Activated naive CD8-positive, alpha-beta T cell treated with anti-CD3 and anti-CD28 coated beads, Interleukin-2, amount 10 ng/mL, durations not matched to agents 7 days and 5 days (primary cell): ENCODE measurements around the gene ARID1B. TPM values are rescaled to one million over a fixed set of nuclear protein-coding genes. Genes with fewer than 3 reads are reported as not detected.

ENCODE experiments used
- ATAC-seq: fragments of 150-1000 bp; cut with Tn5 transposase; one replicate; pipeline ENCODE4 v1.10.0; 2021; ENCODE audit warnings: low read depth, moderate library complexity
- POLR2A ChIA-PET: fragments of 350-600 bp; sonication (Branson Sonifier 250); formaldehyde crosslinking; loops from one replicate; lab custom pipeline; 2021; ENCODE audit warnings: antibody characterized with exemption; lab: Charles Lee
- DNase-seq: peaks from one replicate; pipeline ENCODE4 v3.0.0; 2021
- H3K27ac Mint-ChIP-seq: one replicate; pipeline ENCODE4 v1.8.0; 2022; ENCODE audit warnings: mild to moderate bottlenecking, mixed read lengths
- H3K27me3 Mint-ChIP-seq: one replicate; pipeline ENCODE4 v1.8.0; 2022; ENCODE audit warnings: mild to moderate bottlenecking, moderate library complexity, mixed read lengths
- H3K36me3 Mint-ChIP-seq: one replicate; pipeline ENCODE4 v1.8.0; 2021; ENCODE audit warnings: mild to moderate bottlenecking, mixed read lengths
- H3K4me1 Mint-ChIP-seq: one replicate; pipeline ENCODE4 v1.8.0; 2021; ENCODE audit warnings: mixed read lengths
- H3K4me3 Mint-ChIP-seq: one replicate; pipeline ENCODE4 v1.8.0; 2022; ENCODE audit warnings: mild to moderate bottlenecking, moderate library complexity, mixed read lengths
- H3K9me3 Mint-ChIP-seq: one replicate; pipeline ENCODE4 v1.8.0; 2021; ENCODE audit warnings: mixed read lengths
- total RNA-seq, 2 experiments: library from RNA; stranded (reverse); gene quantifications; one replicate each; pipeline ENCODE4 v1.2.3, GENCODE V29; 2021

Gene ARID1B
- total RNA-seq, 2 experiments from 2014 or later, result 83.2 to 98.2 TPM

GRCh38 chr6:157021993-157022740 lies 245.0 kb downstream of the ARID1B start:
- ATAC-seq (peak; percentile 52), DNase-seq (peak; percentile 82)
- Mint-ChIP-seq H3K4me1 (peaks cover 36% of the 10 kb centered on the region), H3K36me3 (peaks cover 7% of the 10 kb centered on the region), H3K9me3 (peaks cover 6% of the 10 kb centered on the region), H3K27ac (peak overlapping the region; percentile 98), H3K4me3 (peak overlapping the region; percentile 88), H3K27me3 (no peaks in the 10 kb centered on the region)
- POLR2A ChIA-PET, result interaction anchor here (1.5 to 3.3 kb wide), 5 partner anchors 12 to 252 kb away, joined by 3 to 46 read pairs (median 10); partner anchors contain the start of gene ARID1B

- ATAC-seq, result no peak
- POLR2A ChIA-PET, result no interaction called here
- H3K4me3 Mint-ChIP-seq, result no peak overlapping the region
- H3K36me3 Mint-ChIP-seq, result peaks cover 7% of the 10 kb centered on the region
- no peak overlapping the region for H3K27ac Mint-ChIP-seq
- peaks cover 6% of the 10 kb centered on the region for H3K9me3 Mint-ChIP-seq
- DNase-seq, result no peak
- peaks cover 25% of the 10 kb centered on the region for H3K4me1 Mint-ChIP-seq
- H3K27me3 Mint-ChIP-seq, result no peaks in the 10 kb centered on the region
These were observed 246.8 kb downstream of the ARID1B start for GRCh38 chr6:157023958-157024357.

GRCh38 chr6:157024745-157025144 lies 247.6 kb downstream of the ARID1B start:
- no peak overlapping the region for H3K27ac Mint-ChIP-seq
- POLR2A ChIA-PET, result no interaction called here
- peaks cover 11% of the 10 kb centered on the region for H3K36me3 Mint-ChIP-seq
- H3K4me3 Mint-ChIP-seq, result no peak overlapping the region
- peaks cover 17% of the 10 kb centered on the region for H3K4me1 Mint-ChIP-seq
- ATAC-seq (no peak), DNase-seq (no peak)
- H3K27me3 Mint-ChIP-seq, result no peaks in the 10 kb centered on the region
- peaks cover 6% of the 10 kb centered on the region for H3K9me3 Mint-ChIP-seq

DNA sequence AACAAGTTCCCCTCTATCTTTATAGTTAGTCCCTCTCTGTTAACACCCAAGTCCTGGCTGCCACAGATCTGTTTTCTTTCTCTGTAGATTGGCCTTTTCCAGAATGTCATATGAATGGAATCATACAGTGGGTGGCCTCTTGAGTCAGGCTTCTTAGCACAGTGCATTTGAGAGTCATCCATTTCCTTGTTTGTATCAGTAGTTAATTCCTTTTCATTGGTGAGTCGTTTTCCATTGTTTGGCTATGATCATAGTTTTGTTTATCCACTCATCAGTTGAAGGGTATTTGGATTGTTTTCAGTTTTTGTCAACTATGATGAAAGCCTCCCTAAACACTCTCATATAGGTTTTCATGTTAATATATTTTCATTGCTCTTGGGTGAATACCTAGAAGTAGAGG lies 248.3 kb downstream of the ARID1B start:
- DNase-seq, result no peak
- H3K27ac Mint-ChIP-seq, result no peak overlapping the region
- ATAC-seq, result no peak

DNA sequence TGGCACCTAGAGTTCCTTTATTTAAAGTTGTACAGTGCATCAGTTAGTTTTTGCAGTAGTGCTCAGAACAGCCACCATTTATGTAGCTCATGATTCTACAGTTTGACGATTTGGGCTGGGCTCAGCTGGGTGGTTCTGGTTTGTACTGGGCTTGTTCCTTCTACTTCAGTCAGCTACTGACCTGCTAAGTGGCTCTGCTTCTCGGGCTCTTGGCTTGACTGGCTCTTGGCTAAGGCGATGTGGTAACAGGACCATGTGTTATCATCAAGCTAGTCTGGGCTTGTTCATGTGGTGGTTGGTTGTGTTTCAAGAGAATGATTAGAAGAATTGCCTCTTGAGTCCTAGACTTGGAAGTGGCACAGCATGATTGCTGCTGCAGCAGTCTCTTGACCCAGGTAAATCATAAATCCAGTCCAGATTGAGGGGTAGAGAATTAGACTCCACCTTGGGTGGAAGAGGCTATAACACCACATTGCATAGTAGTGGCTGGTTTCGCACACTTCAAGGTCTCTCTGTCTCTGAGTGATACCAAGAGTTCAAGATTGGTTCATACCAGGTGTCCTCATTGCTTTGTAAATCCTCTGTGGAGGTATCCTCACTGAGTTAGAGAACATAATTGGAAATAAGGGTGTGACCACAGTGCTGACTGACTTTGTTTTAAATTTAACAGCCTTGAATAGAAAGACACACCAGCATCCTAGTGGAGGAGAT lies 253.0 kb downstream of the ARID1B start:
- ATAC-seq (no peak), DNase-seq (no peak)
- Mint-ChIP-seq H3K4me3 (no peak overlapping the region), H3K36me3 (peaks cover 14% of the 10 kb centered on the region), H3K9me3 (peaks cover 4% of the 10 kb centered on the region), H3K27ac (no peak overlapping the region), H3K27me3 (no peaks in the 10 kb centered on the region), H3K4me1 (peaks cover 14% of the 10 kb centered on the region)
- POLR2A ChIA-PET, result no interaction called here

More for the DNA sequence above, 248.3 kb downstream of the ARID1B start:
- no peaks in the 10 kb centered on the region for H3K27me3 Mint-ChIP-seq
- H3K4me3 Mint-ChIP-seq, result no peak overlapping the region
- H3K9me3 Mint-ChIP-seq, result peaks cover 6% of the 10 kb centered on the region
- H3K4me1 Mint-ChIP-seq, result peaks cover 17% of the 10 kb centered on the region
- POLR2A ChIA-PET, result interaction anchor here (0.7 kb wide), 1 partner anchor 710 kb away, joined by 3 read pairs; no protein-coding TSS in a partner anchor
- H3K36me3 Mint-ChIP-seq, result peaks cover 12% of the 10 kb centered on the region

GRCh38 chr6:157030755-157031154 lies 253.6 kb downstream of the ARID1B start:
- H3K4me1 Mint-ChIP-seq, result peaks cover 14% of the 10 kb centered on the region
- H3K4me3 Mint-ChIP-seq, result no peak overlapping the region
- DNase-seq (no peak), ATAC-seq (no peak)
- H3K9me3 Mint-ChIP-seq, result no peaks in the 10 kb centered on the region
- H3K36me3 Mint-ChIP-seq, result peaks cover 11% of the 10 kb centered on the region
- no peak overlapping the region for H3K27ac Mint-ChIP-seq
- H3K27me3 Mint-ChIP-seq, result no peaks in the 10 kb centered on the region
- POLR2A ChIA-PET, result no interaction called here

DNA sequence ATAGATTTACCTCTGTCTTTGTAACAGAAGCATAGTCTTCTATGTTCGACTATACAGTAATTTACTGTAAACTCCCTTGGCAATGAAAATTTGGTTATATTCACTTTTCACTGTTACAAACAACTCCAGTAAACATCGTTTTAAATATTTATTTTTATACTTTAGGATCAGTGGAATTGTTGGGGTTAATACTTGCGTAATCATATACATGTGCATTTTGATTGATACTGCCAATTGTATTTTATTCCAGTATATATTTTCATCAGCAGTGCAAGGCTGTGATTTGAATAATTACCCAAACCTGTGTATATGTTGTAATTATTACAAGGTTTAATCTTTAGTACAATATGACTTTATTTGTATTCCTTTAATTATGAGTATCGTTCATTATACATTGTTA lies 255.7 kb downstream of the ARID1B start:
- Mint-ChIP-seq H3K27me3 (no peaks in the 10 kb centered on the region), H3K9me3 (no peaks in the 10 kb centered on the region), H3K4me3 (peak overlapping the region; percentile 98), H3K27ac (no peak overlapping the region), H3K36me3 (peaks cover 8% of the 10 kb centered on the region), H3K4me1 (peaks cover 12% of the 10 kb centered on the region)
- DNase-seq, result no peak
- no peak for ATAC-seq
- POLR2A ChIA-PET, result interaction anchor here (2.5 kb wide), 1 partner anchor 12 kb away, joined by 10 read pairs; no protein-coding TSS in a partner anchor

GRCh38 chr6:157033428-157034140 lies 256.4 kb downstream of the ARID1B start:
- Mint-ChIP-seq H3K27ac (peak overlapping the region; percentile 86), H3K4me3 (peak overlapping the region; percentile 98), H3K9me3 (no peaks in the 10 kb centered on the region), H3K4me1 (peaks cover 12% of the 10 kb centered on the region), H3K27me3 (no peaks in the 10 kb centered on the region), H3K36me3 (peaks cover 8% of the 10 kb centered on the region)
- DNase-seq (no peak), ATAC-seq (peak; percentile 49)
- POLR2A ChIA-PET, result interaction anchor here (2.5 kb wide), 1 partner anchor 13 kb away, joined by 10 read pairs; no protein-coding TSS in a partner anchor

DNA sequence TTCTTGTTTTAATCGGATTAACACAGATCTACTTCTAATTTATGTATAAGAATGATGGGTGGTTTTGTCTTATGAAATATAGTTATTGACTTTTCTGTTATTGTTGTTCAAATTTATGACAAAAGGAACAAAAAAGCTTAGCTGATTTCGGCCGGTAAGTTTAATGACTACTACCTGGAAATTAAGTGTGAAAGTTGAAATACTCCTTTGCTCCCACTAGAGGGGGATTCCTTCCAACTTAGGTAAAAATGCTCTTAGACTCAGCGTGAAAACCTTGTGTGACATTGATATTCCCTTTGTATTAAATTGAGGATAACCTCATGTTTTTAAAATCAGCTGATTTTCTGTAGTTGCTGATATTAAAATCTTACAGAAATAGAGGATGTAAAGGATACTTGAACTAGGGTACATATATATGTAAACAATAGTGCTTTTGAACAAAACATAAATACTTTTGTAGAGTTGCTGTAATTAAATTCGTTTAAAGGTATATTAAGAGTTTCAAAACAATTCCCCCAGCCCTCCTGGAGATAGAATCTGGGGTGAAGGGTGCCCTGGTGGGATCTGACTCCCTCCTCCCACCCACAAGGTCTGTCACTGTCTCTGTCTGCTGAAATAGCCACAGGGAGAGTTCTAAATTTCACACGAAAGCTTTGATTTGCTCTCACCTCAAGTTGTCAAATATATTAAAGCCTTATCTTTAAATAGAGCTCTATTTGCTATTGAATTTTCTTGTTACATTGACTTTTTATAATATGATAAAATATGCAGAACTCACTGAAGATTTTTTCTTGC lies 257.5 kb downstream of the ARID1B start:
- Mint-ChIP-seq H3K4me1 (peaks cover 12% of the 10 kb centered on the region), H3K36me3 (peaks cover 5% of the 10 kb centered on the region), H3K27me3 (no peaks in the 10 kb centered on the region), H3K9me3 (no peaks in the 10 kb centered on the region), H3K27ac (no peak overlapping the region), H3K4me3 (peak overlapping the region; percentile 45)
- peak; percentile 68 for ATAC-seq
- DNase-seq, result no peak
- POLR2A ChIA-PET, result interaction anchor here (2.5 kb wide), 1 partner anchor 14 kb away, joined by 10 read pairs; no protein-coding TSS in a partner anchor

DNA sequence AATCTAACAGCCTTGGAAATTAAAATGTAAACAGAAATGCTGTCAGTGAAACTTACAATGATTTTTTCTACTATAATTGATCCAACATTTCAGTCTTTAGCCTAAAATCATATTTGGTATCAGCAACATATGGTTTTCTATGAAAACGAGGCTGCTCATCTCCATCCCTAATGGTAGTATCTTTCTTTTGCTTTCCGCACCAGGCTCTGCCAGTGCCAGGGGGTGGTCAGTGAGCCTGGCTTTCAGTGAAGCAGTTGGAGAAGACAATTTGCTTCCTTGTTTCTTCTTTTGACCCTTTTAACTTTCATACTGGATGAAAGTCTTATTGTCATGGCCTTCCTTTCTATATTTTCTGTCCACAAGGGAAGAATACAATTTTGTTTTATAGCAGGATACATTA lies 258.4 kb downstream of the ARID1B start:
- Mint-ChIP-seq H3K4me1 (peaks cover 10% of the 10 kb centered on the region), H3K36me3 (peaks cover 3% of the 10 kb centered on the region), H3K4me3 (no peak overlapping the region), H3K9me3 (no peaks in the 10 kb centered on the region), H3K27me3 (no peaks in the 10 kb centered on the region), H3K27ac (no peak overlapping the region)
- no peak for DNase-seq
- POLR2A ChIA-PET, result no interaction called here
- no peak for ATAC-seq

DNA sequence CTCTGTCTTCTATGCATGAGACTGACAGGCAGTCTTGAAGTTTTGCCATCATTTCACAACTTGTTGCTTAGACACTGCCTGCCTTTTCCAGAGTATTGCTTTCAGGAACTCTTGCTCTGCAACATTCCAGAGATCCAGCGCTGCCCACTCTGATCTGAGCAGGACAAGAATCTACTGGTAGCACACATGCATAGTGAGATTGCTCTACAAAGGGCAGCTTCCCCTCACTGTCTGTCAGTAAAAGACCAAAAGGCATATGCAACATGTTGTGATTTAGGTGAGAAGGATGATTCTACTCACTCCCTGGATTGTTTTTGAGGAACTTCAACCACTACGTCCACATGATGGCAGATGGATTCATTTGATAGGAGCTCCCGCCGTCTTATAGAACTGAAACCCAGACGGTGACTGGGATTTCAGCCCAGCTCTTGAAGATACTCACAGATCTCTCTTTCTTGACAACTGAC lies 259.1 kb downstream of the ARID1B start:
- H3K36me3 Mint-ChIP-seq, result peaks cover 2% of the 10 kb centered on the region
- no peak overlapping the region for H3K27ac Mint-ChIP-seq
- ATAC-seq, result no peak
- peaks cover 10% of the 10 kb centered on the region for H3K4me1 Mint-ChIP-seq
- POLR2A ChIA-PET, result no interaction called here
- no peak for DNase-seq
- no peaks in the 10 kb centered on the region for H3K9me3 Mint-ChIP-seq
- no peaks in the 10 kb centered on the region for H3K27me3 Mint-ChIP-seq
- no peak overlapping the region for H3K4me3 Mint-ChIP-seq

DNA sequence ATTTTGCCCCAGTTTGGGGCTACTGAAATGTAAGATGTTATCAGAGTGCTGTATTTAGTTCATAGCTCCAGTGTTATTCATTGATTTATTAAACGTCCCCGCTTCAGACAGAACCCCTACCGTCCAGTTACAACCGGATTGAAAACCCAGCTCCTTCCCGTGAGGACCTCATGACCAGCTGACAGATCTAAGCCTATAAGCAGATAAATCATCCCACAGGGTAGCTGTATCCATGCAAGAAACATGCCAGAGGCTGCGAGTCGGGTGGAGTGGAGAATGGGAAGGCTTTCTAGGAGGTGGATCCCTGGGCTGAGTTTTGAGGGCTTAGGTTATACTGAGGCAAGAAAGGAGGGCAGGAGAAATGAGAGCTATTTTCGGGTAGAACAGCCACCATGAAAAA lies 260.0 kb downstream of the ARID1B start:
- no peaks in the 10 kb centered on the region for H3K9me3 Mint-ChIP-seq
- H3K36me3 Mint-ChIP-seq, result peaks cover 2% of the 10 kb centered on the region
- peaks cover 14% of the 10 kb centered on the region for H3K4me1 Mint-ChIP-seq
- H3K27me3 Mint-ChIP-seq, result no peaks in the 10 kb centered on the region
- no peak overlapping the region for H3K27ac Mint-ChIP-seq
- ATAC-seq, result no peak
- no peak overlapping the region for H3K4me3 Mint-ChIP-seq
- POLR2A ChIA-PET, result interaction anchor here (0.7 kb wide), 1 partner anchor 15 kb away, joined by 3 read pairs; no protein-coding TSS in a partner anchor
- no peak for DNase-seq
